Vagina (tissue), 2 donors: ENCODE data around the gene MPC1L.

Experiments used
- POLR2A ChIP-seq, 2 donors: fragments of 450-650 bp; IDR thresholded peaks; one replicate each; pipeline ENCODE4 v1.6.1; 2017; ENCODE audit warnings: antibody characterized with exemption in 2 of 2, mild to moderate bottlenecking in 2 of 2, moderate library complexity in 2 of 2
- TF ChIP-seq, protein P1 (sequence below), 3 experiments: fragments of 450-650 bp in 2 of 3; fragments of 200-600 bp in 1 of 3; sonication (generic) in 1 of 3; IDR thresholded peaks; one replicate each; pipeline ENCODE4 v1.5.1; 2017 to 2019; ENCODE audit warnings: antibody characterized with exemption in 3 of 3, mild to moderate bottlenecking in 2 of 3, moderate library complexity in 2 of 3

DNA sequence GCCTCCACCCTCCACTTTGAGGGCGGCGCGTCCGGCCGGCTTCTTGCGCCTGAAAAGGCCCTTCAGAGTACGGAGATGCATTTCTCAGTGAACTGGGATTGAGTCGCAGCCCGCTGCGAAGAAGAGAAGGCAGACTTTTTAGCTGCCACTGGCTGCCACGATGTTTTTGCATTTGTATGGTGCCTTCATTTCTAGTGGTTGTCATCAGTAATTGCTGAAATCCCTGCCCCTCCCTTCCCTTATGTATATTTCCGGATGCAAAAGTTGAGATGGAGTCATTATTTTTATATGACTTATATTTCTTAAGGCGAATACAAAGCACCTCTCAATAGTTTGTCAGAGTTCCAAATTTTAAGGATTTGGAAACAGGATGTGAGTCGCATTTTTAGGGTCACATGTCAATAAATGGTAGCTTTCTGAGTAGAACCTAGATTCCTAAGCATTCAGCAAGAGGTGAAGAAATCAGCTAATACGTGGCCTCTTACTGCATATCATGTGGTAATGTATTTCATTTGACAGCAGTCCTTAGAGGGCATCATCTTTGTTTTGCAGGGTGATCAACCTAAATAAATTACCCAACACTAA lies 41.8 kb upstream of the MPC1L start:
- TF ChIP-seq POLR2A (IDR thresholded peaks at IDR 0.05): no peak
- TF ChIP-seq, protein P1, sequence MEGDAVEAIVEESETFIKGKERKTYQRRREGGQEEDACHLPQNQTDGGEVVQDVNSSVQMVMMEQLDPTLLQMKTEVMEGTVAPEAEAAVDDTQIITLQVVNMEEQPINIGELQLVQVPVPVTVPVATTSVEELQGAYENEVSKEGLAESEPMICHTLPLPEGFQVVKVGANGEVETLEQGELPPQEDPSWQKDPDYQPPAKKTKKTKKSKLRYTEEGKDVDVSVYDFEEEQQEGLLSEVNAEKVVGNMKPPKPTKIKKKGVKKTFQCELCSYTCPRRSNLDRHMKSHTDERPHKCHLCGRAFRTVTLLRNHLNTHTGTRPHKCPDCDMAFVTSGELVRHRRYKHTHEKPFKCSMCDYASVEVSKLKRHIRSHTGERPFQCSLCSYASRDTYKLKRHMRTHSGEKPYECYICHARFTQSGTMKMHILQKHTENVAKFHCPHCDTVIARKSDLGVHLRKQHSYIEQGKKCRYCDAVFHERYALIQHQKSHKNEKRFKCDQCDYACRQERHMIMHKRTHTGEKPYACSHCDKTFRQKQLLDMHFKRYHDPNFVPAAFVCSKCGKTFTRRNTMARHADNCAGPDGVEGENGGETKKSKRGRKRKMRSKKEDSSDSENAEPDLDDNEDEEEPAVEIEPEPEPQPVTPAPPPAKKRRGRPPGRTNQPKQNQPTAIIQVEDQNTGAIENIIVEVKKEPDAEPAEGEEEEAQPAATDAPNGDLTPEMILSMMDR (IDR thresholded peaks at IDR 0.05): no peak
